HCT116 (cell line): ENCODE data around the gene OTULIN. TPM values are rescaled to one million over a fixed set of nuclear protein-coding genes. Genes with fewer than 3 reads are reported as not detected.

Source experiments
- ATAC-seq: fragments of 200-7000 bp; cut with Tn5 transposase; 2 replicates; pipeline ENCODE4 v1.9.1; 2020; ENCODE audit warnings: mild to moderate bottlenecking, moderate library complexity
- BruUV-seq: library from RNA; stranded (reverse); fragments of 400-500 nt; replicated peaks from 2 replicates; lab custom pipeline; 2021; lab: Mats Ljungman, UMichigan
- CTCF ChIA-PET: fragments of 300-600 bp; sonication (Branson Sonifier 250); formaldehyde crosslinking; loops from one replicate; lab custom pipeline; 2021; ENCODE audit warnings: antibody characterized with exemption; lab: Charles Lee
- POLR2A ChIA-PET: fragments of 300-600, 350-600 bp; sonication (Branson Sonifier 250); formaldehyde crosslinking; loops from one replicate; lab custom pipeline; 2021; ENCODE audit warnings: antibody characterized with exemption; lab: Charles Lee
- RAD21 ChIA-PET, 2 experiments: fragments of 300-600 bp; sonication (Branson Sonifier 250); formaldehyde crosslinking; loops; one replicate each; lab custom pipeline; 2023; ENCODE audit warnings: low total read pairs in 2 of 2; ENCODE audit not compliant: uncharacterized antibody in 2 of 2, unreplicated experiment in 2 of 2, low non-redundant PET in 1 of 2; lab: Charles Lee
- DNase-seq: peaks from one replicate; pipeline ENCODE4 v3.0.0-alpha.2; 2010; ENCODE audit warnings: low read depth, low spot score
- H2AFZ ChIP-seq: fragments of 200-600 bp; shearing (Covaris generic), sonication (generic); 2 replicates; pipeline ENCODE4 v1.6.1; 2017; ENCODE audit warnings: low read depth, mixed run types, mixed read lengths, antibody characterized with exemption, low read length; ENCODE audit not compliant: poor library complexity, severe bottlenecking
- H3K27ac ChIP-seq: 2 replicates; pipeline ENCODE4 v1.5.1; 2012; ENCODE audit warnings: low read depth, low read length
- H3K27me3 ChIP-seq: fragments of 200-600 bp; sonication (generic); 2 replicates; pipeline ENCODE4 v1.6.1; 2016; ENCODE audit warnings: mixed run types, low read length, mixed read lengths; ENCODE audit not compliant: insufficient read depth
- H3K36me3 ChIP-seq, 2 experiments: fragments of 200-500 bp in 1 of 2; fragments of 200-600 bp in 1 of 2; sonication (Bioruptor generic) in 1 of 2; sonication (generic) in 1 of 2; 2 replicates each; pipeline versions ENCODE4 v1.5.1 to v1.6.1; 2014 to 2016; ENCODE audit warnings: low read length in 2 of 2, inconsistent platforms in 1 of 2, mixed read lengths in 1 of 2, mixed run types in 1 of 2; ENCODE audit not compliant: insufficient read depth in 2 of 2, control insufficient read depth in 1 of 2
- H3K4me1 ChIP-seq, 2 experiments: fragments of 200-600 bp in 1 of 2; sonication (generic) in 1 of 2; 2 replicates each; pipeline versions ENCODE4 v1.5.1 to v1.6.1; 2012 to 2017; ENCODE audit warnings: low read length in 2 of 2, inconsistent platforms in 1 of 2, mild to moderate bottlenecking in 1 of 2, mixed read lengths in 1 of 2, mixed run types in 1 of 2, moderate library complexity in 1 of 2; ENCODE audit not compliant: insufficient read depth in 2 of 2, control insufficient read depth in 1 of 2
- H3K4me2 ChIP-seq: fragments of 200-600 bp; sonication (generic); 2 replicates; pipeline ENCODE4 v1.6.1; 2017; ENCODE audit warnings: mixed run types, low read length, mixed read lengths
- H3K4me3 ChIP-seq, 2 experiments: fragments of 200-600 bp in 1 of 2; sonication (generic) in 1 of 2; replicated peaks in 1 of 2; 2 replicates each; pipeline ENCODE4 v1.5.1; 2011 to 2016; ENCODE audit warnings: low read length in 2 of 2, control low read depth in 1 of 2, low read depth in 1 of 2, mild to moderate bottlenecking in 1 of 2, mixed read lengths in 1 of 2, mixed run types in 1 of 2
- H3K79me2 ChIP-seq: fragments of 200-600 bp; sonication (generic); 2 replicates; pipeline ENCODE4 v1.6.1; 2017; ENCODE audit warnings: mild to moderate bottlenecking, mixed run types, low read length, moderate library complexity, mixed read lengths; ENCODE audit not compliant: insufficient read depth
- H3K9ac ChIP-seq: fragments of 200-600 bp; sonication (generic); 2 replicates; pipeline ENCODE4 v1.6.1; 2016; ENCODE audit warnings: low read length, mixed read lengths
- H3K9me2 ChIP-seq: fragments of 200-600 bp; sonication (generic), shearing (Covaris generic); 2 replicates; pipeline ENCODE4 v1.6.1; 2017; ENCODE audit warnings: mixed run types, mild to moderate bottlenecking, moderate library complexity; ENCODE audit not compliant: insufficient read depth
- H3K9me3 ChIP-seq, 2 experiments: fragments of 200-500 bp in 1 of 2; fragments of 200-600 bp in 1 of 2; sonication (Bioruptor generic) in 1 of 2; sonication (generic) in 1 of 2; 2 replicates each; pipeline ENCODE4 v1.6.1; 2014 to 2017; ENCODE audit warnings: low read length in 2 of 2, mixed read lengths in 2 of 2, inconsistent platforms in 1 of 2, low read depth in 1 of 2, mild to moderate bottlenecking in 1 of 2, mixed run types in 1 of 2, moderate library complexity in 1 of 2; ENCODE audit not compliant: control insufficient read depth in 1 of 2, insufficient read depth in 1 of 2
- H4K20me1 ChIP-seq: fragments of 200-600 bp; sonication (generic), shearing (Covaris generic); 2 replicates; pipeline ENCODE4 v1.6.1; 2017; ENCODE audit warnings: mixed run types, mild to moderate bottlenecking, moderate library complexity; ENCODE audit not compliant: insufficient read depth
- CBX3 ChIP-seq: IDR thresholded peaks from 2 replicates; pipeline ENCODE4 v1.6.1; 2012; ENCODE audit warnings: low read depth
- EZH2 ChIP-seq: fragments of 200-600 bp; sonication (generic); IDR thresholded peaks from 2 replicates; pipeline ENCODE4 v1.6.1; 2017; ENCODE audit warnings: antibody characterized with exemption, mixed run types
- EZH2phosphoT487 ChIP-seq: fragments of 200-600 bp; IDR thresholded peaks from 2 replicates; pipeline ENCODE4 v1.6.1; 2018; ENCODE audit warnings: antibody characterized with exemption, borderline replicate concordance
- FOSL1 ChIP-seq: IDR thresholded peaks from 2 replicates; pipeline ENCODE4 v1.6.1; 2012; ENCODE audit warnings: low read depth
- JUND ChIP-seq: IDR thresholded peaks from 2 replicates; pipeline ENCODE4 v1.6.1; 2012
- POLR2AphosphoS5 ChIP-seq: IDR thresholded peaks from 2 replicates; pipeline ENCODE4 v1.6.1; 2011; ENCODE audit warnings: mild to moderate bottlenecking, low read depth, low read length, moderate library complexity
- RAD21 ChIP-seq: IDR thresholded peaks from 2 replicates; pipeline ENCODE4 v1.6.1; 2012; ENCODE audit warnings: low read depth, mild to moderate bottlenecking
- SIN3A ChIP-seq: IDR thresholded peaks from 2 replicates; pipeline ENCODE4 v1.6.1; 2012; ENCODE audit warnings: low read depth
- SP1 ChIP-seq: IDR thresholded peaks from 2 replicates; pipeline ENCODE4 v1.6.1; 2012; ENCODE audit warnings: low read depth
- SRF ChIP-seq: IDR thresholded peaks from 2 replicates; pipeline ENCODE4 v1.6.1; 2012; ENCODE audit warnings: low read depth
- TCF7L2 ChIP-seq: IDR thresholded peaks from 2 replicates; pipeline ENCODE4 v1.7.0; 2011; ENCODE audit warnings: borderline replicate concordance, inconsistent platforms; ENCODE audit not compliant: insufficient read depth, insufficient read length; ENCODE audit errors: extremely low read depth
- ZBTB33 ChIP-seq: IDR thresholded peaks from 2 replicates; pipeline ENCODE4 v1.6.1; 2011; ENCODE audit warnings: mild to moderate bottlenecking, low read length, moderate library complexity; ENCODE audit not compliant: insufficient replicate concordance; ENCODE audit errors: extremely low read depth
- ZFX ChIP-seq: fragments of 450-650 bp; IDR thresholded peaks from 2 replicates; pipeline ENCODE4 v1.6.1; 2017
- ZNF274 ChIP-seq: fragments of 200-500 bp; sonication (Bioruptor generic); IDR thresholded peaks from 2 replicates; pipeline ENCODE4 v1.6.1; 2014; ENCODE audit warnings: mild to moderate bottlenecking, low read depth, low read length, inconsistent platforms
- intact Hi-C: fragments of 100-400 bp; cut with micrococcal nuclease; formaldehyde crosslinking; loops from 2 replicates; pipeline ENCODE4 v1.10.0; 2022
- total RNA-seq: library from RNA; stranded (reverse); gene quantifications from one replicate; pipeline ENCODE4 v1.2.1, GENCODE V29; 2021; ENCODE audit not compliant: unreplicated experiment
- TF ChIP-seq, protein P1 (sequence below), 3 experiments: fragments of 200-600 bp in 1 of 3; sonication (generic) in 1 of 3; IDR thresholded peaks in 2 of 3; conservative IDR thresholded peaks in 1 of 3; 2 replicates each; pipeline ENCODE4 v1.5.1; 2012 to 2017; ENCODE audit warnings: low read depth in 2 of 3, low read length in 2 of 3, antibody characterized with exemption in 1 of 3, borderline replicate concordance in 1 of 3, control low read depth in 1 of 3, mild to moderate bottlenecking in 1 of 3, mixed read lengths in 1 of 3, mixed run types in 1 of 3, moderate library complexity in 1 of 3; ENCODE audit not compliant: insufficient read depth in 1 of 3
- TF ChIP-seq, protein P2 (sequence below): IDR thresholded peaks from 2 replicates; pipeline ENCODE4 v1.6.1; 2012

The OTULIN gene
- total RNA-seq, 1 experiment from 2014 or later = 25.7 TPM

- H3K9ac ChIP-seq = no peak overlapping the region
Measured at GRCh38 chr5:14666357-14666756, 1.8 kb downstream of the OTULIN start.

DNA sequence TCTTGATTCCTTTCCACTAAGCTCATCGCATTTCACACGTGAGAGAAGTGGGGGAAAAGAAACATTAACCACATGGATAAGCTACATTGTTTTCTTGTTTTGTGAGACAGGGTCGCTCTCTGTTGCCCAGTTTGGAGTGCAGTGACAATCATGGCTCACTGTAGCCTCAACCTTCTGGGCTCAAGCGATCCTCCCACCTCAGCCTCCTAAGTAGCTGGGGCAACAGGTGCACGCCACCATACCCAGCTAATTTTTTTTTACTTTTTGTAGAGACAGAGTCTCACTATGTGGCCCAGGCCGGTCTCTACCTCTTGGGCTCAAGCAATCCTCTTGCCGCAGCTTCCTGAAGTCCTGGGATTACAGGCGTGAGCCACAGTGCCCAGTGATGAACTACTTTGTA lies 2.8 kb downstream of the OTULIN start:
- RAD21 ChIA-PET = no interaction called here
- CTCF ChIA-PET = interaction anchor here (1.2 kb wide), 1 partner anchor 19 kb away, joined by 3 read pairs; no protein-coding TSS in a partner anchor
- Histone ChIP-seq H3K9ac (no peak overlapping the region), H3K36me3 (no peaks in the 10 kb centered on the region; a peak in 1 of 4 replicates), H3K4me1 (peaks cover 12 to 25% of the 10 kb centered on the region in 2 experiments; a peak in 3 of 4 replicates), H2AFZ (no peak overlapping the region), H3K27ac (no peak overlapping the region), H3K4me3 (no peak overlapping the region), H3K27me3 (no peaks in the 10 kb centered on the region), H3K79me2 (peaks cover 75% of the 10 kb centered on the region), H4K20me1 (no peaks in the 10 kb centered on the region), H3K9me3 (no peaks in the 10 kb centered on the region), H3K4me2 (no peak overlapping the region), H3K9me2 (no peaks in the 10 kb centered on the region)
- no peak for ATAC-seq
- DNase-seq = no peak
- intact Hi-C loops = no loop called here
- POLR2A ChIA-PET = no interaction called here
- BruUV-seq = no TSS peak
- TF ChIP-seq RAD21 (no peak), POLR2AphosphoS5 (no peak), ZBTB33 (no peak), FOSL1 (no peak), CBX3 (no peak), SIN3A (no peak), ZFX (no peak), SRF (no peak), TCF7L2 (no peak), SP1 (no peak), EZH2 (no peak), ZNF274 (no peak)
- TF ChIP-seq, protein P1, sequence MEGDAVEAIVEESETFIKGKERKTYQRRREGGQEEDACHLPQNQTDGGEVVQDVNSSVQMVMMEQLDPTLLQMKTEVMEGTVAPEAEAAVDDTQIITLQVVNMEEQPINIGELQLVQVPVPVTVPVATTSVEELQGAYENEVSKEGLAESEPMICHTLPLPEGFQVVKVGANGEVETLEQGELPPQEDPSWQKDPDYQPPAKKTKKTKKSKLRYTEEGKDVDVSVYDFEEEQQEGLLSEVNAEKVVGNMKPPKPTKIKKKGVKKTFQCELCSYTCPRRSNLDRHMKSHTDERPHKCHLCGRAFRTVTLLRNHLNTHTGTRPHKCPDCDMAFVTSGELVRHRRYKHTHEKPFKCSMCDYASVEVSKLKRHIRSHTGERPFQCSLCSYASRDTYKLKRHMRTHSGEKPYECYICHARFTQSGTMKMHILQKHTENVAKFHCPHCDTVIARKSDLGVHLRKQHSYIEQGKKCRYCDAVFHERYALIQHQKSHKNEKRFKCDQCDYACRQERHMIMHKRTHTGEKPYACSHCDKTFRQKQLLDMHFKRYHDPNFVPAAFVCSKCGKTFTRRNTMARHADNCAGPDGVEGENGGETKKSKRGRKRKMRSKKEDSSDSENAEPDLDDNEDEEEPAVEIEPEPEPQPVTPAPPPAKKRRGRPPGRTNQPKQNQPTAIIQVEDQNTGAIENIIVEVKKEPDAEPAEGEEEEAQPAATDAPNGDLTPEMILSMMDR (IDR thresholded peaks at IDR 0.05 in 2 of 3, conservative IDR thresholded peaks at IDR 0.05 in 1 of 3; ENCODE audit: borderline replicate concordance in 1 of 3, insufficient read depth in 1 of 3, low read depth in 2 of 3, low read length in 2 of 3) = no peak

More at GRCh38 chr5:14666357-14666756, 1.8 kb downstream of the OTULIN start:
- no peaks in the 10 kb centered on the region for H3K9me3 ChIP-seq
- ChIA-PET RAD21 (no interaction called here), POLR2A (no interaction called here), CTCF (interaction anchor here (1.2 kb wide), 1 partner anchor 18 kb away, joined by 3 read pairs; no protein-coding TSS in a partner anchor)
- H4K20me1 ChIP-seq = no peaks in the 10 kb centered on the region
- H3K36me3 ChIP-seq = no peaks in the 10 kb centered on the region; a peak in 1 of 4 replicates
- DNase-seq (no peak), ATAC-seq (no peak)
- H3K4me1 ChIP-seq = peaks cover 12 to 25% of the 10 kb centered on the region in 2 experiments; a peak in 3 of 4 replicates
- no peak overlapping the region for H3K27ac ChIP-seq
- peak overlapping the region; percentile 85 for H3K4me2 ChIP-seq
- TF ChIP-seq ZFX (no peak), EZH2 (no peak), JUND (no peak), CBX3 (no peak), RAD21 (no peak), FOSL1 (no peak), SIN3A (no peak), EZH2phosphoT487 (no peak), SRF (no peak)
- TF ChIP-seq, protein P2, sequence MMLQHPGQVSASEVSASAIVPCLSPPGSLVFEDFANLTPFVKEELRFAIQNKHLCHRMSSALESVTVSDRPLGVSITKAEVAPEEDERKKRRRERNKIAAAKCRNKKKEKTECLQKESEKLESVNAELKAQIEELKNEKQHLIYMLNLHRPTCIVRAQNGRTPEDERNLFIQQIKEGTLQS = no peak
- H3K9me2 ChIP-seq = no peaks in the 10 kb centered on the region
- no peak overlapping the region for H2AFZ ChIP-seq
- H3K27me3 ChIP-seq = no peaks in the 10 kb centered on the region
- no TSS peak for BruUV-seq
- H3K4me3 ChIP-seq = no peak overlapping the region
- H3K79me2 ChIP-seq = peaks cover 65% of the 10 kb centered on the region
- intact Hi-C loops = no loop called here
